ENCODE measurements around the gene AXDND1.

Gene AXDND1

DNA sequence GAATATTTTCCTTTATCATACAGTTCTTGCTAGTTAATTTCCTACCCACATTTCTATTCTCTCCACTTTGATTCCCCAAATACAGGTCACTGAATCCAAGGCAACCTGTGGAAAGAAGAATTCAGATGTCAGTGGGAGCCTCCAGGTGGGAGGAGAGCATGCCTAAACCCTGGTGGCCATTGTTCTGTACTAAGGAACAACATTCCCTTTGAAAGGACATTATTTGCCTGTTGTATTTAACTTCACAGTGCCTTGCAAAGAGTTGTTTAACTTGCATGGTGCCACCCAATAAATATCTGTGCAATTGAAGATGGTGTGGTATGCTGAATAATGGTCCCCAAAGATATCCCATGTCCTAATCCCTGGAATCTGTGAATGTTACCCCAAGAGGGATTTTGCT is 188.7 kb downstream of the AXDND1 start:
- no peak overlapping the region for H3K4me3 ChIP-seq (ENCODE audit: low read depth in 1 of 2, low read length in 2 of 2)
- DNase-seq (no peak), ATAC-seq (ENCODE audit: insufficient read depth, low read depth) (no peak)
- no peaks in the 10 kb centered on the region for H3K9me3 ChIP-seq (ENCODE audit: insufficient read depth, low read length, severe bottlenecking)
- no peak overlapping the region for H3K9ac ChIP-seq (ENCODE audit: low read depth, low read length)
- H3K79me2 ChIP-seq (ENCODE audit: insufficient read depth, low read length) = no peaks in the 10 kb centered on the region
- no peak overlapping the region for H3K4me2 ChIP-seq (ENCODE audit: insufficient read depth, low read length)
- H3K27ac ChIP-seq (ENCODE audit: low read length) = no peak overlapping the region
- no peaks in the 10 kb centered on the region for H4K20me1 ChIP-seq (ENCODE audit: insufficient read depth, low read length)
- H2AFZ ChIP-seq (ENCODE audit: low read depth, low read length) = no peak overlapping the region
- TF ChIP-seq, protein P1, sequence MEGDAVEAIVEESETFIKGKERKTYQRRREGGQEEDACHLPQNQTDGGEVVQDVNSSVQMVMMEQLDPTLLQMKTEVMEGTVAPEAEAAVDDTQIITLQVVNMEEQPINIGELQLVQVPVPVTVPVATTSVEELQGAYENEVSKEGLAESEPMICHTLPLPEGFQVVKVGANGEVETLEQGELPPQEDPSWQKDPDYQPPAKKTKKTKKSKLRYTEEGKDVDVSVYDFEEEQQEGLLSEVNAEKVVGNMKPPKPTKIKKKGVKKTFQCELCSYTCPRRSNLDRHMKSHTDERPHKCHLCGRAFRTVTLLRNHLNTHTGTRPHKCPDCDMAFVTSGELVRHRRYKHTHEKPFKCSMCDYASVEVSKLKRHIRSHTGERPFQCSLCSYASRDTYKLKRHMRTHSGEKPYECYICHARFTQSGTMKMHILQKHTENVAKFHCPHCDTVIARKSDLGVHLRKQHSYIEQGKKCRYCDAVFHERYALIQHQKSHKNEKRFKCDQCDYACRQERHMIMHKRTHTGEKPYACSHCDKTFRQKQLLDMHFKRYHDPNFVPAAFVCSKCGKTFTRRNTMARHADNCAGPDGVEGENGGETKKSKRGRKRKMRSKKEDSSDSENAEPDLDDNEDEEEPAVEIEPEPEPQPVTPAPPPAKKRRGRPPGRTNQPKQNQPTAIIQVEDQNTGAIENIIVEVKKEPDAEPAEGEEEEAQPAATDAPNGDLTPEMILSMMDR (IDR thresholded peaks at IDR 0.05; ENCODE audit: borderline replicate concordance, extremely low read depth, low read length, poor library complexity, severe bottlenecking) = no peak
- no peak for TF ChIP-seq EZH2 (IDR thresholded peaks at IDR 0.05; ENCODE audit: borderline replicate concordance, low read depth, low read length, severe bottlenecking)
- no peaks in the 10 kb centered on the region for H3K4me1 ChIP-seq (ENCODE audit: insufficient read depth, low read length)
- peaks cover 4% of the 10 kb centered on the region for H3K27me3 ChIP-seq (ENCODE audit: insufficient read depth, low read length, poor library complexity)
- no peaks in the 10 kb centered on the region for H3K36me3 ChIP-seq (ENCODE audit: insufficient read depth, low read length)

DNA sequence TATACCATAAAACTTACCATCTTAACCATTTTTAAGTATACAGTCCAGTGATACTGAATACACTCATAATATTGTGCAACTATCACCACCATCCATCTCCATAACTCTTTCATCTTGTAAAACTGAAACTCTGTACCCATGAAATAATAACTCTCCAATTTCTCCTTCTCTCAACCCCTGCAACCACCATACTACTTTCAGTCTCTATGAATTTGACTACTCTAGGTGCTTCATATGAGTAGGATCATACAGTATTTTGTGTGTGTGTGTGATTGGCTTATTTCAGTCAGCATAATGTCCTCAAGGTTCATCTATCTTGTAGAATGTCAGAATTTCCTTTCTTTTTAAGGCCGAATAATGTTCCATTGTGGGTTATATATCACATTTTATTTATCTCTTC is 192.3 kb downstream of the AXDND1 start:
- TF ChIP-seq, protein P1 (IDR thresholded peaks at IDR 0.05; ENCODE audit: borderline replicate concordance, extremely low read depth, low read length, poor library complexity, severe bottlenecking) = no peak
- TF ChIP-seq EZH2 (IDR thresholded peaks at IDR 0.05; ENCODE audit: borderline replicate concordance, low read depth, low read length, severe bottlenecking) = no peak
- H3K36me3 ChIP-seq (ENCODE audit: insufficient read depth, low read length) = no peaks in the 10 kb centered on the region
- no peaks in the 10 kb centered on the region for H3K79me2 ChIP-seq (ENCODE audit: insufficient read depth, low read length)
- H2AFZ ChIP-seq (ENCODE audit: low read depth, low read length) = no peak overlapping the region
- H3K27me3 ChIP-seq (ENCODE audit: insufficient read depth, low read length, poor library complexity) = peaks cover 4% of the 10 kb centered on the region
- H4K20me1 ChIP-seq (ENCODE audit: insufficient read depth, low read length) = no peaks in the 10 kb centered on the region
- ATAC-seq (ENCODE audit: insufficient read depth, low read depth) (no peak), DNase-seq (no peak)
- H3K4me1 ChIP-seq (ENCODE audit: insufficient read depth, low read length) = no peaks in the 10 kb centered on the region
- H3K4me3 ChIP-seq (ENCODE audit: low read depth in 1 of 2, low read length in 2 of 2) = no peak overlapping the region
- no peak overlapping the region for H3K9ac ChIP-seq (ENCODE audit: low read depth, low read length)
- no peaks in the 10 kb centered on the region for H3K9me3 ChIP-seq (ENCODE audit: insufficient read depth, low read length, severe bottlenecking)
- H3K4me2 ChIP-seq (ENCODE audit: insufficient read depth, low read length) = no peak overlapping the region
- no peak overlapping the region for H3K27ac ChIP-seq (ENCODE audit: low read length)

DNA sequence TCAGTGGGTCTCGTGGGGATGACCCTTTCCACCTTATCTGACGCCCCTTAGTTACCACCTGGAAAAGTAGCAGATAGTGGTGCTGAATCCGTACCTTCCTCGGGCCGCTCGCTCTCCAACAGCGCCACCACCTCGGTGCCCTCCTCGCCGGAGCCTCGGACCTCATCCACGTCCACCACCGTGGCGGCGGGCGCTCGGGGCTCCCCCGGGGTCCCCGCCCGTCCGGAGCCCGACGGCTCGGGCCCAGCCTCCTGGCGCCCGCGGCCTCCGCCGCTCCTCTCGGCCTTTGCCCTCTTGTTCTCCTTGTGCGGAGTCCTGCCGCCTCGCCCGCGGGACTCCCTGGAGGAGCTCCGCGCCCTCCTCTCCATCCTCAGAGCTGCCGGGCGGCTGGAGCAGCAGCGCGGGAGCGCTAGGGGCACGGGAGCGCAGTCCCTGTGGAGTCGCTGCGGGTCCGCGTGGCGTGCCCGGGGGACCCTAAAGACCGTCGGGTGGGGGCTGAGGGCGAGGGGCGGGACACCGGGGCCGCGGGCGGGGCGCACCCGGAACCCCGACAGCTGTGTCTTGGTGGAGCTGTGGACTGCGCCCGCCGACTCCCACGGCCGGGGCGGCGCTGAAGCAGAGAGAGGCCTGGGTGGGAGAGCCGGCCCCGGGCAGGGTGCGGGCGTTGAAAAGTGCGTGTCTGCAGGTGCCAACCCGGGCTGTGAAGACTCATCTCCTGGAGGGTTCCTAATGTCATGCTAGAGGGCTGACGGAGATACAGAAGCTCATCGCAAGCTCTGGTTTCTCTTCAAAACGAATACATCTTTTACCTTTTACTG is 209.9 kb downstream of the AXDND1 start, which contains the start of gene NPHS2:
Gene NPHS2 (minus strand): TSS at position 452 of the 818 bp plus-strand sequence. CDS start 84 bp downstream, at position 368.
- Histone ChIP-seq H2AFZ (ENCODE audit: low read depth, low read length) (no peak within 1 kb of the TSS), H3K4me1 (ENCODE audit: insufficient read depth, low read length) (no peaks in the 10 kb centered on the region), H3K4me3 (ENCODE audit: low read depth in 1 of 2, low read length in 2 of 2) (no peak within 1 kb of the TSS), H3K9ac (ENCODE audit: low read depth, low read length) (no peak within 1 kb of the TSS), H3K27ac (ENCODE audit: low read length) (no peak within 1 kb of the TSS), H3K36me3 (ENCODE audit: insufficient read depth, low read length) (no peaks in the 10 kb centered on the region), H3K79me2 (ENCODE audit: insufficient read depth, low read length) (no peaks in the 10 kb centered on the region), H3K9me3 (ENCODE audit: insufficient read depth, low read length, severe bottlenecking) (no peaks in the 10 kb centered on the region), H3K27me3 (ENCODE audit: insufficient read depth, low read length, poor library complexity) (no peaks in the 10 kb centered on the region), H4K20me1 (ENCODE audit: insufficient read depth, low read length) (no peaks in the 10 kb centered on the region), H3K4me2 (ENCODE audit: insufficient read depth, low read length) (no peak within 1 kb of the TSS)
- ATAC-seq (ENCODE audit: insufficient read depth, low read depth) (no peak), DNase-seq (no peak)
- no peak for TF ChIP-seq EZH2 (IDR thresholded peaks at IDR 0.05; ENCODE audit: borderline replicate concordance, low read depth, low read length, severe bottlenecking)
- TF ChIP-seq, protein P1 (IDR thresholded peaks at IDR 0.05; ENCODE audit: borderline replicate concordance, extremely low read depth, low read length, poor library complexity, severe bottlenecking) = no peak

All from DND-41 (cell line).